HEK293 (cell line): ENCODE results near the gene ARHGAP26.

Experiments
- CTCF ChIP-seq: fragments of 450-650 bp; formaldehyde crosslinking; IDR thresholded peaks from 2 replicates; pipeline ENCODE4 v1.5.1; 2016; ENCODE audit warnings: missing biosample characterization, missing genetic modification characterization
- KLF16 ChIP-seq: fragments of 450-650 bp; formaldehyde crosslinking; IDR thresholded peaks from 2 replicates; pipeline ENCODE4 v1.5.1; 2017; ENCODE audit warnings: missing biosample characterization, missing genetic modification characterization
- PRDM4 ChIP-seq: fragments of 450-650 bp; formaldehyde crosslinking; IDR thresholded peaks from 2 replicates; pipeline ENCODE4 v1.5.1; 2017; ENCODE audit warnings: missing biosample characterization, missing genetic modification characterization
- ZNF114 ChIP-seq: fragments of 450-650 bp; formaldehyde crosslinking; IDR thresholded peaks from 2 replicates; pipeline ENCODE4 v1.5.0; 2017; ENCODE audit warnings: missing biosample characterization, missing genetic modification characterization
- ZNF140 ChIP-seq: fragments of 450-650 bp; formaldehyde crosslinking; IDR thresholded peaks from 2 replicates; pipeline ENCODE4 v1.5.1; 2016; ENCODE audit warnings: missing biosample characterization, missing genetic modification characterization
- ZNF530 ChIP-seq: fragments of 450-650 bp; formaldehyde crosslinking; IDR thresholded peaks from 2 replicates; pipeline ENCODE4 v1.5.1; 2016; ENCODE audit warnings: low read depth, missing biosample characterization, missing genetic modification characterization
- ZNF623 ChIP-seq: fragments of 450-650 bp; formaldehyde crosslinking; IDR thresholded peaks from 2 replicates; pipeline ENCODE4 v1.5.1; 2016; ENCODE audit warnings: missing biosample characterization, missing genetic modification characterization

DNA sequence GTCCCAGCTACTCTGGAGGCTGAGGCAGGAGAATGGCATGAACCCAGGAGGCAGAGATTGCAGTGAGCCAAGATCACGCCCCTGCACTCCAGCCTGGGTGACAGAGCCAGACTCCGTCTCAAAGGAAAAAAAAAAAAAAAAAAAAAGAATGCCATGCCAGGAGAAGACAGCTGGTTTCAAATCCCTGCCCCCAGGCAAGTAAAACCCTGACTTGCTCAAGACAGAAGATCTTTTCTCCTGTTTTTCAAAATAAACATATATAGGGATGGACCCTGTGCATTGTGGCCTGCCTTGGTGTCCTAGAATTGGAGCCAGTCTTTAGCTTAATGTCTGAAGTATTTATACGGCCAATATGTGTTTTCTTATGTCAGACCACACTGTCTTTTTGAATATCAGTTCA, 456.2 kb downstream of the ARHGAP26 start:
- TF ChIP-seq CTCF (tag by site-specific recombination): no peak
- no peak for TF ChIP-seq ZNF530 (tag by site-specific recombination)
- no peak for TF ChIP-seq KLF16 (tag by site-specific recombination)
- TF ChIP-seq ZNF623 (tag by site-specific recombination): no peak
- no peak for TF ChIP-seq PRDM4 (tag by site-specific recombination)
- TF ChIP-seq ZNF114 (tag by site-specific recombination): no peak
- TF ChIP-seq ZNF140: no peak
